ENCODE measurements around the gene TTYH3.

DNA sequence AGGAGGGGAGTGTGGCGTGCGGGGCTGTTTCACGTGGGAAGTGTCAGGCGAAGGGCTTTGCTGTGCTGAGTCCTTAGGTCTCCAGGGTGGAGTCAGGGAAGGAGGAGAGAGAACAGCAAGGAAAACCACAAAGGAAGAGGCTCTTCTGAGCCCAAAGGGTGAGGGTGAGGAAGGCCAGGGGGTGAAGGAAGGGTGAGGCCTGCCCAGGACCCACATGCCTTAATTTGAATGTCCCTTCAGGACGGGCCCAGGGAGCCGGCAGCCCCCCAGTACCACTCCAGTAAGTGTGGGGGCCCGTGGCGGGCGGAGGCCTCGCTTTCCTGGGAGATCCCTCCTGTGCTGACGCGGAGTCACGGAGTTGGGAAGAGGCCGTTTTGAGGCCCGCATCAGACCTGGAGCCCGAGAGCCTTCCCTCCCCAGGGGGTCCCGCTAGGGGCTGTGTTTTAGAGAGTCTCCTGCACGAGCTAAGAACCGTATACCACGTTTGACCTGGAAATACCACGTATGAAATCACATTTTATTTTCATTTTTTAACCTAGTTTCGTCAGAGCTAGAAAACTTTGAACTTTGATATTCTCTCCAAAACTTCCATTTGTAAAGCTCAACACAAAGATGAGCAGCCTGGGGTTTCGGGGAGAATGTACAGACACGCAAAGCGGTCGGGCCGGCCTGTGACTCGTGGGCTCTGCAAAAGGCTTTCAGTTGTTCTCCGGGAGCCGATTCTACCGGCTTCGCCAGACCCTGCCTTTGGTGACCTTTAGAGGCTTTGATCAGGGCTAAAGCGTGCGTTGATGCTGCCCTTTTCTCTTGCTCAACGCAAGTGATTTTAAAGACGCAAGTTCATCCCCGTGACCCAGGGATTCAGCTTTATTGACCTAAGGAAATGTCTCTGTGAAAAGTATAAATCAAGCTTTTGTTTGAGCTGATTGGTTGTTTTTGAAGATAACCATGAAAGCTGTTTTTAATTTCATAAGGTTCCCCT, 23.6 kb upstream of the TTYH3 start:
- TF ChIP-seq, protein P1, sequence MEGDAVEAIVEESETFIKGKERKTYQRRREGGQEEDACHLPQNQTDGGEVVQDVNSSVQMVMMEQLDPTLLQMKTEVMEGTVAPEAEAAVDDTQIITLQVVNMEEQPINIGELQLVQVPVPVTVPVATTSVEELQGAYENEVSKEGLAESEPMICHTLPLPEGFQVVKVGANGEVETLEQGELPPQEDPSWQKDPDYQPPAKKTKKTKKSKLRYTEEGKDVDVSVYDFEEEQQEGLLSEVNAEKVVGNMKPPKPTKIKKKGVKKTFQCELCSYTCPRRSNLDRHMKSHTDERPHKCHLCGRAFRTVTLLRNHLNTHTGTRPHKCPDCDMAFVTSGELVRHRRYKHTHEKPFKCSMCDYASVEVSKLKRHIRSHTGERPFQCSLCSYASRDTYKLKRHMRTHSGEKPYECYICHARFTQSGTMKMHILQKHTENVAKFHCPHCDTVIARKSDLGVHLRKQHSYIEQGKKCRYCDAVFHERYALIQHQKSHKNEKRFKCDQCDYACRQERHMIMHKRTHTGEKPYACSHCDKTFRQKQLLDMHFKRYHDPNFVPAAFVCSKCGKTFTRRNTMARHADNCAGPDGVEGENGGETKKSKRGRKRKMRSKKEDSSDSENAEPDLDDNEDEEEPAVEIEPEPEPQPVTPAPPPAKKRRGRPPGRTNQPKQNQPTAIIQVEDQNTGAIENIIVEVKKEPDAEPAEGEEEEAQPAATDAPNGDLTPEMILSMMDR (conservative IDR thresholded peaks at IDR 0.05 in 1 of 2, IDR thresholded peaks at IDR 0.05 in 1 of 2; ENCODE audit: extremely low read depth in 1 of 2, insufficient read depth in 1 of 2, low read depth in 1 of 2, low read length in 2 of 2) = no peak
- TF ChIP-seq EZH2 (IDR thresholded peaks at IDR 0.05; ENCODE audit: borderline replicate concordance, low read length) = no peak

Measured in mammary epithelial cell (primary cell).